Panc1 (cell line): ENCODE measurements around the gene ROPN1L.

Experiments
- POLR2AphosphoS5 ChIP-seq: IDR thresholded peaks from 2 replicates; pipeline ENCODE4 v1.6.1; 2012; ENCODE audit warnings: mild to moderate bottlenecking, low read depth, low read length, moderate library complexity
- SIN3A ChIP-seq: IDR thresholded peaks from 2 replicates; pipeline ENCODE4 v1.6.1; 2012; ENCODE audit warnings: low read depth, mild to moderate bottlenecking, low read length, moderate library complexity, borderline replicate concordance; ENCODE audit not compliant: insufficient read depth
- TF ChIP-seq, protein P1 (sequence below): fragments of 450-650 bp; IDR thresholded peaks from 2 replicates; pipeline ENCODE4 v1.5.1; 2017; ENCODE audit warnings: mild to moderate bottlenecking

GRCh38 chr5:10485897-10486296, 44.2 kb downstream of the ROPN1L start:
- TF ChIP-seq, protein P1, sequence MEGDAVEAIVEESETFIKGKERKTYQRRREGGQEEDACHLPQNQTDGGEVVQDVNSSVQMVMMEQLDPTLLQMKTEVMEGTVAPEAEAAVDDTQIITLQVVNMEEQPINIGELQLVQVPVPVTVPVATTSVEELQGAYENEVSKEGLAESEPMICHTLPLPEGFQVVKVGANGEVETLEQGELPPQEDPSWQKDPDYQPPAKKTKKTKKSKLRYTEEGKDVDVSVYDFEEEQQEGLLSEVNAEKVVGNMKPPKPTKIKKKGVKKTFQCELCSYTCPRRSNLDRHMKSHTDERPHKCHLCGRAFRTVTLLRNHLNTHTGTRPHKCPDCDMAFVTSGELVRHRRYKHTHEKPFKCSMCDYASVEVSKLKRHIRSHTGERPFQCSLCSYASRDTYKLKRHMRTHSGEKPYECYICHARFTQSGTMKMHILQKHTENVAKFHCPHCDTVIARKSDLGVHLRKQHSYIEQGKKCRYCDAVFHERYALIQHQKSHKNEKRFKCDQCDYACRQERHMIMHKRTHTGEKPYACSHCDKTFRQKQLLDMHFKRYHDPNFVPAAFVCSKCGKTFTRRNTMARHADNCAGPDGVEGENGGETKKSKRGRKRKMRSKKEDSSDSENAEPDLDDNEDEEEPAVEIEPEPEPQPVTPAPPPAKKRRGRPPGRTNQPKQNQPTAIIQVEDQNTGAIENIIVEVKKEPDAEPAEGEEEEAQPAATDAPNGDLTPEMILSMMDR = no peak
- TF ChIP-seq SIN3A (no peak), POLR2AphosphoS5 (no peak)
